ENCODE results near the gene SNRPN. TPM values are rescaled to one million over a fixed set of nuclear protein-coding genes. Genes with fewer than 3 reads are reported as not detected.

Gene SNRPN
- 285 and 292 TPM in 2 replicates for total RNA-seq (2014; rRNA removed; shearing (Covaris generic))

DNA sequence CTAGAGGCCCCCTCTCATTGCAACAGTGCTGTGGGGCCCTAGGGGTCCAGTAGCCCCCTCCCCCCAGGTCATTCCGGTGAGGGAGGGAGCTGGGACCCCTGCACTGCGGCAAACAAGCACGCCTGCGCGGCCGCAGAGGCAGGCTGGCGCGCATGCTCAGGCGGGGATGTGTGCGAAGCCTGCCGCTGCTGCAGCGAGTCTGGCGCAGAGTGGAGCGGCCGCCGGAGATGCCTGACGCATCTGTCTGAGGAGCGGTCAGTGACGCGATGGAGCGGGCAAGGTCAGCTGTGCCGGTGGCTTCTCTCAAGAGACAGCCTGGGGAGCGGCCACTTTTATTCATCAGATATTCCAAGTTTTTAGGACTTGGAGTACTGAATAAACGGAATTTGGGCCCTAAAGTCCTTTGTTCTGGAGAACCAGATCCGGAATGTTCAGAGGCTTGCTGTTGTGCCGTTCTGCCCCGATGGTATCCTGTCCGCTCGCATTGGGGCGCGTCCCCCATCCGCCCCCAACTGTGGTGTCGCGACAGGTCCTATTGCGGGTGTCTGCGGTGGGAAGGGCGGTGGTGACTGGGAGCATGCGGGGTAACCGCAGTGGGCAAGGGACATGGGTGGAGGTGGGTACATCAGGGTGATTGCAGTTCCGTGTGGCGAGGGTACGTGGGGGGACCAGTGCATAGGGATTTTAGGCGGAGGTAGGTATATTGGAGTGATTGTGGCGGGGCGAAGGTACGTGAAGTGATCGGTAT is at the start of gene SNRPN, which contains the start of gene SNURF:
Gene SNRPN (plus strand): TSS at position 205 of the 748 bp plus-strand sequence. CDS start 19,467 bp downstream, outside the sequence.
Gene SNURF (plus strand): TSS at position 205 of the 748 bp plus-strand sequence. CDS start 62 bp downstream, at position 267.

Small RNA genes within 50 kb of the gene (small RNA-seq; reads per million reads assigned to genes)
- gene AC090602.1 (not detected), gene AC124312.4 (not detected), gene AC124312.5 (not detected)

Other genes starting within 250 kb of the SNRPN start
- 21.7 and 38.5 TPM in 2 replicates for gene SNURF, start within 50 bp of the SNRPN start, total RNA-seq (2014; rRNA removed; shearing (Covaris generic))

Data from A375 (cell line).